Activated CD4-positive, alpha-beta T cell treated with anti-CD3 and anti-CD28 coated beads, Interleukin-2, Interleukin-4, amounts not matched to agents 100 ng/mL and 50 ng/mL, durations not matched to agents 16 hours and 8 hours (primary cell): ENCODE data around the gene CREB1.
"Not testable (repeated sequence)": the region's sequence is repeated elsewhere in the genome, so short reads cannot be mapped to it uniquely, and the experiment has no call there.

Source experiments
- DNase-seq: peaks from one replicate; pipeline ENCODE4 v3.0.0-alpha.2; 2020; ENCODE audit warnings: low spot score

Gene CREB1

GRCh38 chr2:207617011-207617671 lies 87.4 kb downstream of the CREB1 start:
- DNase-seq = no peak

- DNase-seq = peak; percentile 31
Observed at GRCh38 chr2:207619764-207620203, 90.0 kb downstream of the CREB1 start.

DNA sequence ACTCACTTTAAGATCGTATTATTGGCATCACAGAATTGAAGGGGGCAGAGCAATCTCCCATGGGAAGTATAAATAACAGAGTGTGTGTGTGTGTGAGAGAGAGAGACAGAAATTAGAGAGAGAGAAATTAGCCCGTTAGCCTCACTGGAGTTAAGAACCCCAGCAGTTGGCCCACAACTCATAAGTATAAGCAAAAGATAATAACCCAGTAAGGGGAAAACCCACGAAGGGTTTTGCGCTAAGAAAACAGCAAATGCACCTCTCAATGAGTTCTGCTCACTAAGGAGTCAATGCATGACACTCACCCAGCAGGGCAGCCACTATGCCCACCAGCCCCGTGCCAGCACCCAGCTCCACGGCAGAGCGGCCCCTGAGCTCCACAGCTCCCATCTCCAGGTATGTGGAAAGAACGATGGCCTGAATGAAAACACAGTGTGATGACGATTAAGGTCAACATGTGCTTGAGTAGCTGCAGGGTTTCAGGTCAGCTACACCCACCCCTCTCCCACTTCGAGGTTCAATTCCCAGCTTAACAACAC lies 91.8 kb downstream of the CREB1 start:
- DNase-seq = no peak

- DNase-seq = peak; percentile 79
Observed at GRCh38 chr2:207624185-207625013, 94.6 kb downstream of the CREB1 start.

DNA sequence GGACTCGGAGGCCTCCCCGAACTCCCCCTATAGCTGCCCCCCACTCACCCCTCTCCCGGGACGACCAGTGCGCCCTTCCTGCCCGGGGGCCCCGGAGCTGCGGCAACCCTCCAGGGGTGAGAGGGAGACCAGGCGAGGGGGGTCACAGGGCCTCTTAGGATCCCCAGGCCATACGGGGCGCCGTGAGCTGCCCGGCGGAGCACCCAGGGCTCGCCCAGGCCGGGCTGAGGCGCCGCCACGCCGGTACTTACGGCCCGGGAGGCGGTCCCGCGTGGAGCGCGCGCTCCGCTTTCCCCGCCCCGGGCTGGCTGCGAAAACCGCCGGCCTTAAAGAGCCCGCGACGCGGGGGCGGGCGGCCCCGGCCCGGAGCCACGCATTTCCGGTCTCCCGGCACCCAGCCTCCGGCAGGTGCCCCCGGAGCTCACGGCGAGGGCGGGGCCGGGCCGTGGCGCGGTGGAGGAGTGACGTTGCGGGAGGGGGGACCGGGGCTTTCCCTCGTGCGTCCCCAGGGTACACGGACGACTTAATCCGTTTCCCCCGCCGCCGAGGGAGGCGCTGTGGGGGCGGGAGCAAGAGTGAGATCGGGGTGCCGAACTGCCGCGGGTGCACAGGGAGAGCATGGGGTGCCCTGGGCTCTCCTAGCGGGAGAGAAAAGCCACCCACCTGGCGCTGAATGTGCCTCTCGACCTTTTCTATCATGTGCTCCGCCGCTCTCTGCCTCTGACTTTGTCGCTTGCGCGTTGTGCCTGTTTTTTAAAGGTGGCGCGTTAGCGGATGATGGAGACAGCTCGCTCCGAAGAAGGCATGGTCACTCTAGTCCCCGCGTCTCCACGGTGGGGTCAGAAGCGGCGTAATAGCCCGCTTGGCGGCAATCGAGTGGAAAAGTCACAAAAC lies 95.5 kb downstream of the CREB1 start, which contains the start of gene METTL21A:
Gene METTL21A (minus strand): TSS at position 381 of the 894 bp plus-strand sequence. CDS start 1,019 bp downstream, outside the sequence.
- peak; percentile 95 for DNase-seq

- DNase-seq = no peak
Observed at GRCh38 chr2:207629553-207629952, 99.8 kb downstream of the CREB1 start.

DNA sequence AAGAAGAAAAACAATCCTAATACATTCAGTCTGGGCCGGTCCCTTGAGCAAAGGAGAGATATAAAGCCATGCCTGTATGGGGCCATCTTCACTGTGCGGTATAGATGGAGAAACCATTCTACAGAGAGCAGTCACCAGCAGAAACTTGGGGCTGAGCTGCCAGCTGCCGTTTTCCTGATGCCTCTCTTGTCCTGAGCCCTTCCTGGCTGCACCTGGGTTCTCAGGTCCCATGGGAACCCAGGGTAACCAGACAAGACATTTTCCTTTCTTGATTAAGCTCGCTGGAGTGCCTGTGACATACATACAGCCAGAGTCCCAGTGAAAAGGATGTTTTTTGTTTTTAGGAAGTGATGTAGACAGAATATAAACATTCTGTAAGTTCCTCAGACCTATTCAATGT lies 100.7 kb downstream of the CREB1 start:
- DNase-seq = no peak

GRCh38 chr2:207632575-207633493 lies 103.1 kb downstream of the CREB1 start:
- peak; percentile 28 for DNase-seq

DNA sequence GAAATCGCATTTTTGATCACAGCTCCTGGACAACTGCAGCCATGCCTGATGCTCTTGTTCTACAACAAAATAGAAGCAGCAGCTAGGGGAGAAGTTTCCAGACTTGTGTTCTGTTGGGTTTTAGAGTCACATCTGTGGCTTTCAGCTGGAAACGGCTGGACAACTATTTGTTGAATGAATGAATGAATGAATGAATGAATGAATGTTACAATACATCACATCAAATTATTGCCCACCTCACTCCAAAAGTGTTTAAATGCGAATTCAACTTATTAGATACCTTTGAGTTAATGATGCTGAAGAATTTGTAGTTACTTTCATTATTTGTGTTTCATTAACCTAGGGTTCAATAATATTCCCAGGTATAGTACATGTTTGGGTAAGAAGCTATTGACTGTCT lies 103.9 kb downstream of the CREB1 start:
- DNase-seq = no peak

- DNase-seq = no peak
Observed at GRCh38 chr2:207635468-207636200, 105.9 kb downstream of the CREB1 start.

- DNase-seq = not testable (repeated sequence)
Observed at GRCh38 chr2:207639288-207639687, 109.5 kb downstream of the CREB1 start.

GRCh38 chr2:207640160-207640559 lies 110.4 kb downstream of the CREB1 start:
- DNase-seq = no peak

- DNase-seq = no peak
Observed at GRCh38 chr2:207640661-207641060, 110.9 kb downstream of the CREB1 start.

DNA sequence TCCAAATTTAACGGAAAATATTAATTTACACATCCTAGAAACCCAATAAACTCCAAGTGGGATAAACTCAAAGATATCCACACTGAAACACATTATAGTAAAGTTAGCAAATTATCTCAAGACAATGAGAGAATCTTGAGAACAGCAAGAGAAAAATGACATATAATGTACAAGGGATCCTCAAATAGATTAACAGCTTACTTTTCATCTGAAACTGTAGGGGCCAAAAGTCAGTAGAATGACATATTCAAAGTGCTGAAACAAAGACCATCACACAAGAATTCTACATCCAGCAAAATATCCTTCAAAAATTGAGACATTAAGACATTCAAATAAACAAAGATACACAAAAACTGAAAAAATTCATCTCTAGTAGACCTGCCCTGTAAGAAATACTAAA lies 114.1 kb downstream of the CREB1 start:
- DNase-seq = no peak

DNA sequence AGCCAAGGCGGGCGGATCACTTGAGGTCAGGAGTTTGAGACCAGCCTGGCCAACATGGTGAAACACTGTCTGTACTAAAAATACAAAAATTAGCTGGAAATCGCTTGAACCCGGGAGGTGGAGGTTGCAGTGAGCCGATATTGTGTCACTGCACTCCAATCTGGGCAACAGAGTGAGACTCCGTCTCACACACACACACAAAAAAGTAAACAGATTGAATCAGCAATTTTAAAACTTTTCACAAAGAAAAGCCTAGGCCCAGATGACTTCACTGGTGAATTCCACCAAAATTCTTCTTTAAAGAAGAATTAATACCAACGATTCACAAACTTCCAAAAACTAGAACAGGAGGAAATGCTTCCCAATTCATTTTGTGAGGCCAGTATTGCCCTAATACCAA lies 116.8 kb downstream of the CREB1 start:
- not testable (repeated sequence) for DNase-seq
